ENCODE measurements around the gene PLXDC2. TPM values are rescaled to one million over a fixed set of nuclear protein-coding genes. Genes with fewer than 3 reads are reported as not detected.

PLXDC2 gene
- total and polyA plus RNA-seq, 7 donors = 1.8 to 44.6 (median 18.2) TPM

DNA sequence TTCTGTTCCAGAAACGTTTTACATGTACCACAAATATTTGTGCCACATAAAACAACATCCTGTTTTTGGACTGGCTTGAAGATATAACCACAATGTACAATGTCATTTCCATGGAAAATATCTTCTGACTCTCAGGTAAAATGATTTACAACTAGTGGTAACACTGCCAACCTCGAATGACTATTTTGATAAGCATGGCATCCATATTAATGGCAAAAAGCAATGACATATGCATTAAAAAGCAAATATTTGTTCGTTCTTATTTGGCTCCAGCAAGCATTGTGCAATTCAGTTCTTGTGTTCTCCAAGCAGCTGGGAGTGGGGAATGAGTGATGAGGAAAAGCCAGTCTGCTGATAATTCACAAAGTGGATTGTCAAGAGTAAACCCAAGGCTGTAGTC lies 289.0 kb downstream of the PLXDC2 start:
- 9 to 46% methylated on average over 3 of the region's 3 CpGs for WGBS, 2 donors
- TF ChIP-seq POLR2A (IDR thresholded peaks at IDR 0.05) (no peak), POLR2AphosphoS5 (IDR thresholded peaks at IDR 0.05) (no peak), EP300 (IDR thresholded peaks at IDR 0.05) (no peak), CTCF (IDR thresholded peaks at IDR 0.05) (no peak)
- H3K4me1 ChIP-seq = peaks cover 0 to 3% (median 0%) of the 10 kb centered on the region in 4 donors
- no peaks in the 10 kb centered on the region for H3K27me3 ChIP-seq
- intact Hi-C loops (cut with DNase I) = no loop called here
- DNase-seq = no peak
- no peak overlapping the region for H3K4me3 ChIP-seq
- no peaks in the 10 kb centered on the region for H3K9me3 ChIP-seq
- no peaks in the 10 kb centered on the region for H3K36me3 ChIP-seq
- H3K27ac ChIP-seq = no peak overlapping the region

- TF ChIP-seq POLR2A (IDR thresholded peaks at IDR 0.05) = no peak
- no peak for TF ChIP-seq EP300 (IDR thresholded peaks at IDR 0.05)
- TF ChIP-seq POLR2AphosphoS5 (IDR thresholded peaks at IDR 0.05) = no peak
- no peak for TF ChIP-seq CTCF (IDR thresholded peaks at IDR 0.05)
- DNase-seq = no peak
- Histone ChIP-seq H3K9me3 (no peaks in the 10 kb centered on the region), H3K4me1 (no peaks in the 10 kb centered on the region), H3K36me3 (no peaks in the 10 kb centered on the region), H3K27me3 (no peaks in the 10 kb centered on the region), H3K4me3 (no peak overlapping the region), H3K27ac (no peak overlapping the region)
- 85 to 94% methylated on average over 1 of the region's 1 CpG for WGBS, 2 donors
- intact Hi-C loops (cut with DNase I) = no loop called here
Observed at GRCh38 chr10:20105931-20106330, 289.7 kb downstream of the PLXDC2 start.

DNA sequence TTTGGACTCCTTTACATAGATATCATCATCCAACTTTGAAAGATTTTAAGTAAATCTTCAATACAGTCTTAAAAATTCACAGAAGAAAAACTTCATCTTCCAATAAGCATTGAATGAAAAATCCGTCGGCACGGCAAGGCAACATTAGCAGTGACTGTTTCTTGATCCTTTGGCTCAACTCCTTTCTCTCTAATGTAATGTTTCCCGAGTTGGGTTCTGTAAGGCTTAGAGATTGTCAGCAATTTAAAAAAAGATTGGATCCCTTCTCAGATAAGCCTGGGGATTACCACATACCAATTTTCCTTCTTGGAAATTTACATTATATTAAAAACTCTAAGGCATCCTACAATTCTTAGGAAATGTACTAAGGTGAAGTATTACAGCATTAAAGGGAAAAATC lies 291.8 kb downstream of the PLXDC2 start:
- Histone ChIP-seq H3K9me3 (no peaks in the 10 kb centered on the region), H3K27me3 (no peaks in the 10 kb centered on the region), H3K4me1 (no peaks in the 10 kb centered on the region), H3K36me3 (no peaks in the 10 kb centered on the region), H3K27ac (no peak overlapping the region), H3K4me3 (no peak overlapping the region)
- no peak for DNase-seq
- TF ChIP-seq POLR2AphosphoS5 (IDR thresholded peaks at IDR 0.05) (no peak), POLR2A (IDR thresholded peaks at IDR 0.05) (no peak), EP300 (IDR thresholded peaks at IDR 0.05) (no peak), CTCF (IDR thresholded peaks at IDR 0.05) (no peak)
- intact Hi-C loops (cut with DNase I) = no loop called here
- WGBS, 2 donors = 83 to 96% methylated on average over 4 of the region's 4 CpGs

DNA sequence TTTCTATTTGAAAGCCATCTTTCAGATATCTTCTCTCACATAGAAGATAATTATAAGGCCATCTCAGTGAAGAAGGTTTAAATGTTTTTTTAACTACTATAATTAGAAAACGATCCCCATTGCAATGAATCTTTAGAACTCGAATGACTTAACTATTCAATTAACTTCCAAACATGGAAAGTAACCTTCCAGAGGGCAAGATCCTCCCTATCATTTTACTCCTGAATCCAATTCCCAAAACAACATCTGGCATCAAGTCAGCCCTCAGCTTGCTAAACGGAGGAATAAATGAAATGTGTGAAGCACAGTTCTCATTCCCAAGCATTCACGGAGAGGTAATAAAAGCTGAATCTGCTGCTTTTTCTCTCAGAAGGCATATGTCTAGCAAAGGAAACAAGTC lies 293.4 kb downstream of the PLXDC2 start:
- WGBS, 2 donors = 80 to 81% methylated on average over 4 of the region's 4 CpGs
- TF ChIP-seq POLR2AphosphoS5 (IDR thresholded peaks at IDR 0.05) (no peak), EP300 (IDR thresholded peaks at IDR 0.05) (no peak), POLR2A (IDR thresholded peaks at IDR 0.05) (no peak), CTCF (IDR thresholded peaks at IDR 0.05) (no peak)
- intact Hi-C loops (cut with DNase I) = no loop called here

More for the DNA sequence above, 293.4 kb downstream of the PLXDC2 start:
- Histone ChIP-seq H3K4me3 (no peak overlapping the region), H3K4me1 (no peaks in the 10 kb centered on the region), H3K27me3 (no peaks in the 10 kb centered on the region), H3K9me3 (no peaks in the 10 kb centered on the region), H3K36me3 (no peaks in the 10 kb centered on the region), H3K27ac (no peak overlapping the region)
- no peak for DNase-seq
